Cardiac muscle cell (in vitro differentiated cells and primary cell): ENCODE results near the gene PDZD2. TPM values are rescaled to one million over a fixed set of nuclear protein-coding genes. Genes with fewer than 3 reads are reported as not detected.

Experiments
- DNase-seq, 2 donors: peaks; one replicate each; pipeline versions ENCODE4 v3.0.0 to v3.0.0-alpha.2; 2010 to 2017; ENCODE audit warnings: low read depth in 1 of 2, low spot score in 1 of 2
- H3K27ac ChIP-seq: fragments of 200-600 bp; sonication (generic); 2 replicates; pipeline ENCODE4 v1.5.1; 2016
- H3K27me3 ChIP-seq: fragments of 200-600 bp; sonication (generic); 2 replicates; pipeline ENCODE4 v1.6.0; 2016; ENCODE audit warnings: control low read depth
- H3K36me3 ChIP-seq: fragments of 200-600 bp; sonication (generic); 2 replicates; pipeline ENCODE4 v1.5.1; 2016; ENCODE audit warnings: control low read depth
- H3K4me1 ChIP-seq: fragments of 200-600 bp; sonication (generic); 2 replicates; pipeline ENCODE4 v1.8.1; 2017; ENCODE audit warnings: low read depth, mild to moderate bottlenecking, mixed run types
- H3K4me3 ChIP-seq: fragments of 200-600 bp; sonication (generic); 2 replicates; pipeline ENCODE4 v1.5.1; 2016; ENCODE audit warnings: mild to moderate bottlenecking
- H3K9me3 ChIP-seq: fragments of 200-600 bp; sonication (generic); 2 replicates; pipeline ENCODE4 v1.5.1; 2017; ENCODE audit warnings: low read depth, mild to moderate bottlenecking, control low read depth
- CTCF ChIP-seq: IDR thresholded peaks from 2 replicates; pipeline ENCODE4 v1.5.1; 2012; ENCODE audit warnings: low read depth, mild to moderate bottlenecking, low read length
- polyA plus RNA-seq: library from polyadenylated mRNA; unstranded; fragments of >200 nt; fragmentation: Nextera tagmentation; extraction: Ambion mirVana; gene quantifications from 2 replicates; pipeline ENCODE4 v1.2.1, GENCODE V29; 2016
- total RNA-seq: library from RNA; depleted of rRNA; stranded (reverse); fragments of >200 nt; gene quantifications from 2 replicates; pipeline ENCODE4 v1.2.3, GENCODE V29; 2016

The PDZD2 gene
- total and polyA plus RNA-seq, 2 experiments from 2014 or later = 3.0 to 3.5 TPM

GRCh38 chr5:31708089-31708488 lies 69.2 kb downstream of the PDZD2 start:
- Histone ChIP-seq H3K9me3 (no peaks in the 10 kb centered on the region), H3K27me3 (no peaks in the 10 kb centered on the region), H3K4me1 (no peaks in the 10 kb centered on the region), H3K4me3 (no peak overlapping the region), H3K27ac (no peak overlapping the region), H3K36me3 (no peaks in the 10 kb centered on the region)
- no peak for DNase-seq
- no peak for TF ChIP-seq CTCF

- no peaks in the 10 kb centered on the region for H3K36me3 ChIP-seq
- no peak for TF ChIP-seq CTCF
- no peak for DNase-seq
These were observed 72.4 kb downstream of the PDZD2 start for GRCh38 chr5:31711363-31711762.

GRCh38 chr5:31711935-31712592 lies 73.1 kb downstream of the PDZD2 start:
- TF ChIP-seq CTCF = no peak

More at GRCh38 chr5:31711363-31711762, 72.4 kb downstream of the PDZD2 start:
- no peaks in the 10 kb centered on the region for H3K27me3 ChIP-seq
- H3K27ac ChIP-seq = no peak overlapping the region
- H3K4me3 ChIP-seq = no peak overlapping the region
- no peaks in the 10 kb centered on the region for H3K4me1 ChIP-seq
- H3K9me3 ChIP-seq = no peaks in the 10 kb centered on the region

GRCh38 chr5:31717561-31717960 lies 78.6 kb downstream of the PDZD2 start:
- no peak overlapping the region for H3K27ac ChIP-seq
- no peak for DNase-seq
- no peak for TF ChIP-seq CTCF
- no peaks in the 10 kb centered on the region for H3K36me3 ChIP-seq
- no peak overlapping the region for H3K4me3 ChIP-seq
- H3K4me1 ChIP-seq = no peaks in the 10 kb centered on the region
- no peaks in the 10 kb centered on the region for H3K27me3 ChIP-seq
- H3K9me3 ChIP-seq = no peaks in the 10 kb centered on the region

More at GRCh38 chr5:31711935-31712592, 73.1 kb downstream of the PDZD2 start:
- H3K4me3 ChIP-seq = no peak overlapping the region
- H3K4me1 ChIP-seq = no peaks in the 10 kb centered on the region
- no peaks in the 10 kb centered on the region for H3K9me3 ChIP-seq
- H3K27ac ChIP-seq = no peak overlapping the region
- H3K36me3 ChIP-seq = no peaks in the 10 kb centered on the region
- no peaks in the 10 kb centered on the region for H3K27me3 ChIP-seq
- no peak for DNase-seq

GRCh38 chr5:31720004-31720403 lies 81.1 kb downstream of the PDZD2 start:
- Histone ChIP-seq H3K4me3 (no peak overlapping the region), H3K27me3 (no peaks in the 10 kb centered on the region), H3K27ac (no peak overlapping the region), H3K4me1 (no peaks in the 10 kb centered on the region), H3K9me3 (no peaks in the 10 kb centered on the region), H3K36me3 (no peaks in the 10 kb centered on the region)
- no peak for TF ChIP-seq CTCF
- peak in 1 of 2 donors; percentile 3 for DNase-seq
